Tibial nerve (tissue), 4 donors: ENCODE measurements around the gene PHF12.

Experiments used
- CTCF ChIP-seq, 5 experiments: fragments of 200-600 bp in 3 of 5; fragments of 450-650 bp in 2 of 5; sonication (generic) in 3 of 5; IDR thresholded peaks; one replicate each; pipeline ENCODE4 v1.5.1; 2016 to 2019; ENCODE audit warnings: antibody characterized with exemption in 5 of 5, mild to moderate bottlenecking in 3 of 5, moderate library complexity in 2 of 5
- EP300 ChIP-seq, 2 donors: sonication (generic); formaldehyde crosslinking; IDR thresholded peaks; one replicate each; pipeline ENCODE4 v1.6.1; 2017; ENCODE audit warnings: antibody characterized with exemption in 2 of 2, mild to moderate bottlenecking in 1 of 2

- TF ChIP-seq EP300 (IDR thresholded peaks at IDR 0.05) (no peak), CTCF (IDR thresholded peaks at IDR 0.05) (no peak)
These were observed 25.0 kb downstream of the PHF12 start for GRCh38 chr17:28926366-28926765.
